GM20000 (cell line): ENCODE results near the gene ANKRD2.
"Not testable (repeated sequence)": the region's sequence is repeated elsewhere in the genome, so short reads cannot be mapped to it uniquely, and the experiment has no call there.

Experiments used
- DNase-seq: peaks from one replicate; pipeline ENCODE4 v3.0.0; 2012; ENCODE audit warnings: low spot score
- CTCF ChIP-seq: IDR thresholded peaks from 2 replicates; pipeline ENCODE4 v1.5.1; 2012; ENCODE audit warnings: mild to moderate bottlenecking, control low read depth; ENCODE audit errors: extremely low read depth, missing control alignments

The ANKRD2 gene

GRCh38 chr10:97572214-97572989 is at the start of gene ANKRD2:
Gene ANKRD2 (plus strand): TSS chr10:97572779. CDS start chr10:97572789, 10 bp downstream.
- DNase-seq, result peak; percentile 88
- peak; percentile 87 for TF ChIP-seq CTCF

GRCh38 chr10:97522937-97523336 is 49.6 kb upstream of the ANKRD2 start:
- no peak for DNase-seq
- no peak for TF ChIP-seq CTCF

GRCh38 chr10:97525086-97525485 is 47.5 kb upstream of the ANKRD2 start:
- no peak for DNase-seq
- no peak for TF ChIP-seq CTCF

- no peak for DNase-seq
- TF ChIP-seq CTCF, result no peak
Measured at GRCh38 chr10:97525683-97526110, 46.9 kb upstream of the ANKRD2 start.

- DNase-seq, result not testable (repeated sequence)
Measured at GRCh38 chr10:97528876-97529275, 43.7 kb upstream of the ANKRD2 start.

GRCh38 chr10:97529685-97530465 is 42.7 kb upstream of the ANKRD2 start:
- TF ChIP-seq CTCF, result no peak
- DNase-seq, result no peak

- no peak for DNase-seq
- TF ChIP-seq CTCF, result no peak
Measured at GRCh38 chr10:97531401-97531986, 41.1 kb upstream of the ANKRD2 start.
